NOMO-1 treated with DMSO at 0.1 percent for 48 hours (cell line): ENCODE data around the gene PDXDC1.
"Not testable (repeated sequence)": the region's sequence is repeated elsewhere in the genome, so short reads cannot be mapped to it uniquely, and the experiment has no call there.

Source experiments
- DNase-seq: peaks from one replicate; lab custom pipeline; 2025; ENCODE audit not compliant: unreplicated experiment; lab: John Stamatoyannopoulos, UW

PDXDC1 gene

DNA sequence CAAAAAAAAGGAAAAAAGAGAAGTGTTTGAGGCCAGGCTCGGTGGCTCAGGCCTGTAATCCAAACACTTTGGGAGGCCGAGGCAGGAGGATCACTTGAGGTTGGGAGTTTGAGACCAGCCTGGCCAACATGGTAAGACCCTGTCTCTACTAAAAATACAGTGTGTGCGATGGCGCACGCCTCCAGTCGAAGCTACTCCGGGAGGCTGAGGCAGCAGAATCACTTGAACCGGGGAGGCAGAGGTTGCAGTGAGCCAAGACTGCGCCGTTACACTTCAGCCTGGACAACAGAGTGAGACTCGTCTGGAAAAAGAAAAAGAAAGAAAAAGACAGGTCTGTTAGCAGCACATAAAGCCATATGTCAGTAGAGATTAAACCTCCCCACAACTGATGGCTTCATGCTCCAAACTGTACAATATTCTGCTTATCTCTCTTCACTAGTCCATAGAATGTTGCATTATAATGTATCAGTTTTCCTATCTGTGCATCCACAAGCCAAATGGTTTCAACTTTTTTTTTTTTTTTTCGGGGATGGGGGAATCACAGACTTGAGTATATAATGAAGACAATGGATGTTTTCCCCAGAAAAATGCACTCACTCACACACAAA is 3.1 kb upstream of the PDXDC1 start:
- not testable (repeated sequence) for DNase-seq

DNA sequence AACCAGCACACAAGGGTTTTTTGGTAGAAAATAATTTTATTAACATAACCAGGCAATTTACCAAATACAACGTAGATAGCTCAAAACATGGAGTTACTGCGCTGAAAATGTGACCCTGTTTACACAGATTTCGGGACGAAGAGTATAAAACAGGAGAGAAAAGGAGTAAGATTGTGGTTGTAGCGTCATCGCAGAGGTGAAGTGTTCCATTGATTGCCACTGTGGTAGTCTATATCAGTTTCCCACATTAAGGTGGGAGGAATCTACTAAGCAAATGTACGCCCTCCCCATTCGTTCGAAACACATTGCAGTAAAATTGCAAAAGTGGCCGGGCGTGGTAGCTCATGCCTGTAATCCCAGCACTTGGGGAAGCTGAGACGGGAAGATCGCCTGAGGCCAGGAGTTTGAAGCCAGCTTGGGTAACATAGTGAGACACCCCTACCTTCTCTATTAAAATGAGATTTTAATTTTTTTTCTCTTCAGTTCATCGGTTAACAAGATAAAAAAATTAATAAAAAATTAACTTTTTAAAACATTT is 972 bp upstream of the PDXDC1 start:
- DNase-seq, result not testable (repeated sequence)

DNA sequence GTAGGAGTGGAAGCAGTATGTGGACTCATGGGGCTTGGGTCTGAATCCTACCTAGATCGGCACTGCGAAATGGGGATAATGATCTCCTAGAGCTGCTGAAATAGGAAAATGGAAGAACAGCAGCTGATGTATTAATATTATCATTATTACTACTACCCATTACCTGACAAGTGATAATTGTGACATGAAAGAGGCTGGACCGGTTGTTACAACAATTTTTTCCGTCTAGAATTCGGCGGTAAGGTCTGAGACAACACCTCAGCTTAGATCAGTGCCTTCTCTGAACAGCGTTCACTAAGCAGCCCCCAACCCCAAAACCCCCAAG is 533 bp upstream of the PDXDC1 start:
- DNase-seq, result not testable (repeated sequence)

DNA sequence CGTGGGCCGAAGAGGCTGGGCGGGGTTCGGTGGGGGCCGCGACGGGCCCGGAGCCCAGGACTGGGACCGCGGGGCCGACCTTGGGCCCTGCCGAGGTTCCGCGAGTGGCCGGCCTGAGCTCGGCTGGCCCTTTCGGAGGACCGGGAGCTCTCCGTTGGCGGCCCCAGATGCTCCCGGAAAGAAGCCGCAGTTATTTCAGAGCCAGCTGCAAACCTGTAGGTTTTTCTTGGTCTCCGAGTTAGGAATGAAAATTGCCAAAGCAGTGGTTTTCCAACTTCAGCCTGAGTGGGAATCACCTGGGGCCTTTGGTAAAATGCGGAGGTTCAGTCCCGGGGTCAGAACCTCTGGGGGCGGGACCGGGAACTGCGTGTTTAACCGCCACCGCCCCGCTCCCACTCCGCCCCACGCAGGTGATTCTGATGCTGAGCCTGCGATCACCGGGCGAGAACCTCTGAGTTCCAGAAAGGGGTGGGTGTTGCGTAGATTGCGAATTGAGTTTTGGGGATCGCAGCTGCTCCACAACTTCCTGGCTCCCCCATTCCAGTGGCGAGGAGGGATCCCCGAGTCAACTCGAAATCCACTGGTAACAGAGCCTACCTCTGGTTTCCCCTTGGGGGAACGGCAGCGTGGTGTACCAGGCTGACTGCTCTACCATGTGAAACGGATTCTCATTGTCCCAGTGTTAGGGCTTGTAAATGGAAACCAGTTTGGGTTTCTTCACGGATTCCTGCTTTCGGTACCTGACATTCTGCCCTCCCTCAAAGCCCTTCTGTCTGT is 780 bp downstream of the PDXDC1 start:
- peak; percentile 1 for DNase-seq

DNA sequence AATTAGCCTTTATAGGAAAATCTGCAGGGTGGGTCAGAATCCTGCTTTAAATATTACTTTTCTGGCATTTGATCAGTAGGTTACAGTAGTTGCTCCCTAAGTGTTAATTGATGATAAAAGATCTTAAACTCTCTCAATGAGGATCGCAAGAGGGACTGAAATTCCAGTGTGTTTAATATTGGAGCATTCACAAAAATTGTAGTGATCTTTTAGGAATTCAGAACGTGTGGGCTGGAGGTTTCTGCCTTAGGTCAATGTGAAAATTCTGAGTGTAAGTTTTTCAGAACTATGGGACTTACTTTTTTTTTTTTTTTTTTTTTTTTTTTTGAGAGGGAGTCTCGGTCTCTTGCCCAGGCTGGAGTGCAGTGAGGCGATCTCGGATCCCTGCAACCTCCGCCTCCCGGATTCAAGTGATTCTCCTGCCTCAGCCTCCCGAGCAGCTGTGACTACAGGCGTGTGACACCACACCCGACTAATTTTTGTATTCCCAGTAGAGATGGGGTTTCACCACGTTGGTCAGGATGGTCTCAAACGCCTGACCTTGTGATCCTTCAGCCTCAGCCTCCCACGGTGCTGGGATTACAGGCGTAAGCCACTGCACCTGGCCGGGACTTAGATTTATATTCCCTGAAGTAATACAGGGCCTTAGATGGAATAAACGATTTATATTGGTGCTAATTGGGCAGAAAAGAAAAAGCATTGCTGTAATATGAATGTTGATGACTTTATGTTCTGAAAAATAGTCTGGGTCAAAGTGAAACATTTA is 2.3 kb downstream of the PDXDC1 start:
- DNase-seq, result not testable (repeated sequence)

DNA sequence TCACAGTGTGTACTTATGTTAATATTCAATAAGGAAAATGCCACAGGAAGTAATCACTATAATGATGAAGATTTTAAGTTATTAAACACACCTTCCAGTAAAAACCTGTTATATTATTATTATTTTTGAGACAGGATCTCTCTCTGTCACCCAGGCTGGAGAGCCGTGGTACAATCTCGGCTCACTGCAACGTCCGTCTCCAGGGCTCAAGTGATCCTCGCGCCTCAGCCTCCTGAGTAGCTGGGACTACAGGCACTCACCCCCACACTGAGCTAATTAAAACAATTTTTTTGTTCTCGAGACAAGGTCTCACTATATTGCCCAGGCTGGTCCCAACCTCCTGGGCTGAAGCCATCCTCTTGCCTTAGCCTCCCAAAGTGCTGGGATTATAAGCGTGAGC is 3.5 kb downstream of the PDXDC1 start:
- DNase-seq, result not testable (repeated sequence)

DNA sequence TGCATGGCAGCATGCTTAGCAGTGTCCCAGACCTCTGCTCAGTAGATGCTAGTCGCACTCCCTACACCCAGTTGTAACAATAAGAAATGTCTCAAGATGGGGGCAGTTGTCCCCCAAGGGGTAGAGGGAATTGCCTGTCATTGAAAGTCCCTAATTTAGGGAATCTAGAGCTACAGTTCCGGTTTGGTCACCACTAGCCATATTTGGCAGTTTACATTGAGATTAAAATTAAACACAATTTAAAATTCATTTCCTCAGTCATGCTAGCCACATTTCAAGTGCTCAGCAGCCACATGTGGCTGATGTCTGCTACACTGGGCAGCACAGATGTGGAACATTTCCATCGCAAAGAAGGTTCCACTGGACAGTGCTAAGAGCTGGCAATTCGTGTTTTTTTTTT is 4.1 kb downstream of the PDXDC1 start:
- DNase-seq, result not testable (repeated sequence)

DNA sequence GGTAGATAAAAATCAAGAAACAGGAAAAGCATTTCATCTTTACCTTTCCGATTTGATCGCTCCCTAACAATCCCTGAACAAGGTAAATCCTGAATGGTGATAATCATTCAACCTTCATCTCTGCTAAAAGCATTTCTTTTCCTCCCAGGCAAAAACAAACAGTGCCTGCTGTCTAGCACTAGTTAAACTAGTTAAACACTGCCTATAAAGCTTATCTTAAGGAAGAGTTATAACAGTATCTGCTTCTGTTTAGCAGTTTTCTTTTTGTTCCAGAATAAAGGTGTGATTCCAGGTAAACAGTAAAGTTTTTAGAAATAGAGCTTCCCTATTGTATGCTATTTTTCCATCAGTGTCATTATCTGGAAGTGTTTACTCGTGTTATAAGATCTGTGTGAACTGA is 6.4 kb downstream of the PDXDC1 start:
- DNase-seq, result not testable (repeated sequence)

DNA sequence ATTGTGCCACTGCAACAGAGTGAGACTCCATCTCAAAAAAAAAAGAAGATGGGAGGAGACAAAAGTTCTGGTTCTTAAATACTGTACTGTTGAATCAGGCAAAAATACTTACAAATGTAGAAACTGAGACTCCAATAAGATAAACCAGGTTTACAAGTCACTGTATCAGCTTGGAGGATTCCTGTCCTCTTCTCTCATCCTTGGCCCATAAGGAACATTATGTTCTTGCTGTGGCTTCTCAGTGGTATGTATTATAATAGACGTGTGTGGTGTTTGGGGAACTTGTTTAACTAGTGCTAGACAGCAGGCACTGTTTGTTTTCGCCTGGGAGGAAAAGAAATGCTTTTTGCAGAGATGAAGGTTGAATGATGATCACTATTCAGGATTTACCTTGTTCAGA is 7.7 kb downstream of the PDXDC1 start:
- DNase-seq, result not testable (repeated sequence)

DNA sequence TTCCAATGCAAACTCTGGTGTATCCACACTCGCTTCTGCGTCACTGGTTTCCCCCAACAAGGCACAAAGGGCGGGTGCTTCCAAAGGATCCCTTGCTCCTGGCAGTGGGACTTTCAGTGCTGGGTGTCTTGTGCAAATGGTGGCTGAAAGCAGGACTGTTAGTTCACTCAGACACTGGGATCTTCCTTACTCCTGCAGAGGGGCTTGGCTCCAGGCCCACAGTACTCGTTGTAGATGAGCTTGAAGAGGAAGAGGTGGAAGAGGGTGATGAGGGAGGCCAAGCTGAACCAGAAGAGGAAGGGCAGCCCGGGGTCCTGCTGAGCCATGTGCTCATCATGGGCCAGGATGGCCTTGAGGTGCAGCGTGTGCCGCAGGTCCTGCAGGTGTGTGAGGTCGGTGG is 13.3 kb downstream of the PDXDC1 start:
- not testable (repeated sequence) for DNase-seq

DNA sequence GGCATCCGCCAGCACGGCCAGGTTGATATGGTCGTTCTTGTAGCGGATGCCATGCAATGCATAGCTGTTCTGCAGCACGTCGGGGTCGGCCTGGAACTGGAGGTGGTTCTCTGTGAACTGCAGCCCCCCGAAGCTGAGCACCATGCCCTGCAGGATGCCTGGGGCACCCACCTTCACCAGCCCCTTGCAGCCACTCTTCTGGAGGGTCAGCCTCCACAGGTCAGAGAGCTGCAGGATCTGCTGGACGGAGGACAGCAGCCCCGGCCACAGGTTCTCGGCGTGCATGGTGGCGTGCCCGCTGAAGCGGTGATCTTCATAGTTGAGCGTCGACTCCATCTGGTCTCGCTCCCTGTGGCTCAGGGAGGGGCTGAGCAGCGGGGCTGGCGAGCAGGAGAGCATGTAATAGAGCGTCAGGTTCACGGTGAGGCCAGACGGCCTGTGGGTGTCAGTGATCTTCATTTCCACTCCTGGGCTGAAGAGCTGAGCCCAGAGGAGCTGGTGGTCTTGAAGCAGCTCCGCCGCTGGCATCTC is 13.9 kb downstream of the PDXDC1 start:
- DNase-seq, result not testable (repeated sequence)

DNA sequence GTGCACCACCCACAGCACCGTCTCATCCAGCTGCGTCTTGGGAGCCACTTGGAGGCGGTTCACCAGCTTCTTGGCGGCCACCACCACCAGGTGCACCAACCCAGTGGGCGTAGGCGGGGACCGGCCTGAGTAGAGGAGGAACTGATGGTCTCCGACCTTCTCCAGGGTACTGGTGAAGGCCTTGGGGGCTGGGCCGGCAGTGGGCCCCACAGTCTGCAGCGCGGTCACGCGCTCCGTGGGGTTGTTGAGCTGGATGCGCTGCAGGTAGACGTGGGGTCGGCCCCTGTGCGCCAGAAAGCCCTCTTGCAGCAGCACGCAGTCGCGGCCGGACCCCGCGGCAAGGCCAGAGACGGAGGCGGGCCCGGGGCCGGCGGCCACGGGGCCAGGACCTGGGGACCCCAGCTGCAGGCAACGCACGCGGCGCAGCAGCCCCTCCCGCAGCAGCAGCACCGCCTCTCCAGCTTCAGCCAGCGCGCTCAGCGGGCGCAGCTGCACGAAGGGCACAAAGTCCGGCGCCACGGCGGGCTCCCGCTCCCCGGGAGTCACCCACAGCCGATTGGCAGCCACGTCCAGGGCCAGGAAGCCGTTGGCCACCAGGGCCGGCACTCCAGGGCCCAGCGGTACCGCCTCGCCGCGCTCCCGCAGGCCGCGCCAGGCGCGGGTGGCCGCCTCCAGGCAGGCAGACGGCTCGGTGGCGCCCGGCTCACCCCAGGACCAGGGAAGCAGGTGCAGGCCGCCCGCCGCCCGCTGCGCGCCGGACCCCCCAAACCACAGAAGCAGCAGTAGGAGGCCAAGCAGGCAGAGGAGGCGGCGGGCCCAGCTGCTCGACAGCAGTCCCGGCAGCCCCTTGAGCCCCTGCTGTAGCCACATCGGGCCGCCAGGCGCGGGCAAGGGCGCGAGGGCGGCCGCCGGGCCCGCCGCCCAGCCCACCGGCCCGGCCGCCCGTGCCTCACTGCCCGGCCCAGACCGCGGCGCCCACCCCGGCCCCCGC is 14.8 kb downstream of the PDXDC1 start:
- DNase-seq, result not testable (repeated sequence)

DNA sequence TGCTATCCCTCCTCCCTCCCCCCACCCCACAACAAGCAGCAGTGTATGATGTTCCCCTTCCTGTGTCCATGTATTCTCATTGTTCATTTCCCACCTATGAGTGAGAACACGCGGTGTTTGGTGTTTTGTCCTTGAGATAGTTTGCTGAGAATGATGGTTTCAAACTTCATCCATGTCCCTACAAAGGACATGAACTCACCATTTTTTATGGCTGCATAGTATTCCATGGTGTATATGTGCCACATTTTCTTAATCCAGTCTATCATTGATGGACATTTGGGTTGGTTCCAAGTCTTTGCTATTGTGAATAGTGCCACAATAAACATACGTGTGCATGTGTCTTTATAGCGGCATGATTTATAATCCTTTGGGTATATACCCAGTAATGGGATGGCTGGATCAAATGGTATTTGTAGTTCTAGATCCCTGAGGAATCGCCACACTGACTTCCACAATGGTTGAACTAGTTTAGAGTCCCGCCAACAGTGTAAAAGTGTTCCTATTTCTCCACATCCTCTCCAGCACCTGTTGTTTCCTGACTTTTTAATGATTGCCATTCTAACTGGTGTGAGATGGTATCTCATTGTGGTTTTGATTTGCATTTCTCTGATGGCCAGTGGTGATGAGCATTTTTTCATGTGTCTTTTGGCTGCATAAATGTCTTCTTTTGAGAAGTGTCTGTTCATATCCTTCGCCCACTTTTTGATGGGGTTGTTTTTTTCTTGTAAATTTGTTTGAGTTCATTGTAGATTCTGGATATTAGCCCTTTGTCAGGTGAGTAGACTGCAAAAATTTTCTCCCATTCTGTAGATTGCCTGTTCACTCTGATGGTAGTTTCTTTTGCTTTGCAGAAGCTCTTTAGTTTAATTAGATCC is 18.7 kb downstream of the PDXDC1 start:
- not testable (repeated sequence) for DNase-seq

DNA sequence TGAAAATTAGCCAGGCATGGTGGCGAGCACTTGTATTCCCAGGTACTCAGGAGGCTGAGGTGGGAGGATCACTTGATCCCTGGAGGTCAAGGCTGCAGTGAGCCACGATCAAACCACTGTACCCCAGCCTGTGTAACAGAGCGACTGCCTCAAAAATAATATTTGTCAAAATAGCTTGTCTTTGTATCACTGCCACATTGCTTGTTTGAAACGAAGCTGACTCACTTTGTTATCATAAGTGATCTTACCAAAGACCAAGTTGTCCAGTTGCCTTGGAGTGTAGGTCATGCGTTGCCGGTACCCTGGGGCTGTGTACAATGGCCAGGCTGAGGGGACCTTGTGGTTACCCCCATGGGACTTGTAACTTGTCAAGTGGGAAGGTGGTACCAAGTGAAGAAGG is 21.9 kb downstream of the PDXDC1 start:
- not testable (repeated sequence) for DNase-seq

DNA sequence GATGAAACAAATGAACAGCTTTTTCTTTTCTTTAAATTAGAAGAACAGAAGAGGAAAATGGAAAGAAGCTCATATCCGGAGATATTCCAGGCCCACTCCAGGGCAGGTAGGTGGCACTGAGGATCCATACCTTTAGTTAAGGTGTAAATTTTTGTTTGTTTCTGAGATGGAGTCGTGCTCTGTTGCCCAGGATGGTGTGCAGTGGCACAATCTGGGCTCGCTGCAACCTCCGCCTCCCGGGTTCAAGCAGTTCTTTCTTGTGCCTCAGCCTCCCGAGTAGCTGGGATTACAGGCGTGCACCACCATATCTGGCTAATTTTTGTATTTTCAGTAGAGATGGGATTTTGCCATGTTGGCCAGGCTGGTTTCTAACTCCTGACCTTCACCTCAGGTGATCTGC is 23.5 kb downstream of the PDXDC1 start:
- not testable (repeated sequence) for DNase-seq

DNA sequence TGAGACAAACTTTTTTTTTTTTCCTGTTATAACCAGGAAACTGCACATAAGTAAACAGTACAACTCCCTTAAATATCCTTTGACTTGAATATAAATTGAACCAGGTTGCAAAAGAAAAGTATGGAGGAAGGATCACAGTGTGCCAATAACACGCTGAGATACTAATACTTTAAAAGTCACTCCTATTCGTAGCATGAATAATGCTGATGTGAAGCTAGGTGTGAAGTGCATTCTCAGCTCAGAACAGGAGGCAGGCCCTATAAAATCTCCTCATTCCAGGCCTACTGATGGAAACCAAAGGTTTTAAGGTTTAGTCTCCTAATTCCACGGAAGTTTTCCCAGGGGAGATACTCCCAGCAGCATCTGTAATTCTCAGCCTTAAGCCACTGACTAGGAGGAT is 25.0 kb downstream of the PDXDC1 start:
- not testable (repeated sequence) for DNase-seq

DNA sequence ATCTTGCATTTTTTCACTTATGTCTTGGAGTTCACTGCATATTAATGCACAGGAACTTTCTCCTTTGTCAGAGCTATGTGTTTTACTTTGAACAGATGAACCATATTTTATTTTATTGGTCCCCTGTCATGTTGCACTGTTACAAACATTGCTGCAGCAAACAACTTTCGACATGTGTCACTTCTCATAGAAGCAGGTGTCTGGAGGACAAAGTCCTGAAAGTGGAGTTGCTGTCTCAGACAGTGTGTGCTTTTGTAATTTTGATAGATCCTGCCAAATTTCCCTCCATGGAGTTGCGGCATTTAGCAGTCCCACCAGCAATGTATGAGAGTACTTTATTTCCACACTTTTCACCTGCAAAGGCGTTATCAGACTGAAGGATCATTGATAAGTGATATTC is 27.6 kb downstream of the PDXDC1 start:
- DNase-seq, result not testable (repeated sequence)

DNA sequence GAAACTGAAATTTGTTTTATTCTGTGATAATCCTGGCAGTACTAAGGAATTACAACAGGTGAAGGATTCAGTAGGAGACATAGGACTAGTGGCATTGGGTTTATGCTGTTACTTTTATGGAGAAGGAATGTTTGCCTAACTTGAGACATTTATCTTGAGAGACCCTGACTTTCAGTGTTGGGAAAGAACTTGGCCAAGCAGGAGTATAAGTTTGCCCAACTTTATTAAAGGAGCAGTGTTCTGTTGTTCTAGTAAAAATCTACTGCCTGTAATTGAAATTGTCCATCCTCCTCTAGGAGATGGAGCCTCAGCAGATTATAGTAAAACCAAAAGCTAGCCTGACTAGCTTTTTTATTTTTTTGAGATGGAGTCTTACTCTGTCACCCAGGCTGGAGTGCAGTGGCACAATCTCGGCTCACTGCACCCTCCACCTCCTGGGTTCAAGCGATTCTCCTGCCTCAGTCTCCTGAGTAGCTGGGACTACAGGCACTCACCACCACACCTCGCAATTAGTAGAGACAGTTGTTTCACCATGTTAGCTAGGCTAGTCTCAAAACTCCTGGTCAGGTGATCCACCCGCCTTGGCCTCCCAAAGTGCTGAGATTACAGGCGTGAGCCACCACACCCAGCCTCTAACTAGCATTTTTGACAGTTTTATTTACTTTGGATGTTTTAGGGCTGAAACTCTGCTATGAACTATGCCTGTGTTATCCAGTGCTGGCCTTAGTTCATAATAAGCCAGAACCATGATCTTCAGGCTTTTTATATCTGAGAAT is 30.7 kb downstream of the PDXDC1 start:
- DNase-seq, result not testable (repeated sequence)
